ENCODE measurements around the gene UGT1A3. TPM values are rescaled to one million over a fixed set of nuclear protein-coding genes. Genes with fewer than 3 reads are reported as not detected.

UGT1A3 gene
- total RNA-seq (not detected in 2 replicates), polyA plus RNA-seq (not detected in 2 replicates), polyA minus RNA-seq (not detected in 2 replicates)
- total RNA-seq (2013): not detected

- Histone ChIP-seq H3K9ac (ENCODE audit: low read length) (no peak within 1 kb of the TSS), H3K27ac (ENCODE audit: low read length in 2 of 2) (no peak within 1 kb of the TSS), H2AFZ (ENCODE audit: insufficient read depth, low read depth, low read length, poor library complexity, severe bottlenecking) (no peak within 1 kb of the TSS), H3K79me2 (ENCODE audit: control insufficient read depth, insufficient read depth, low read length) (no peaks in the 10 kb centered on the region), H3K27me3 (replicated peaks in 1 of 4; ENCODE audit: control extremely low read depth in 1 of 4, control insufficient read depth in 3 of 4, insufficient read depth in 4 of 4, low read length in 3 of 4) (peaks cover 0 to 5% (median 0%) of the 10 kb centered on the region in 4 experiments), H3K36me3 (replicated peaks in 1 of 2; ENCODE audit: control extremely low read depth in 1 of 2, control insufficient read depth in 1 of 2, extremely low read depth in 1 of 2, insufficient read depth in 2 of 2, low read length in 1 of 2) (no peaks in the 10 kb centered on the region), H3K4me3 (ENCODE audit: control extremely low read depth in 1 of 5, extremely low read depth in 1 of 5, insufficient read depth in 1 of 5, low read depth in 2 of 5, low read length in 4 of 5) (no peak within 1 kb of the TSS), H3K4me1 (ENCODE audit: control insufficient read depth in 2 of 2, insufficient read depth in 2 of 2, low read length in 2 of 2) (no peaks in the 10 kb centered on the region), H3K9me3 (ENCODE audit: control extremely low read depth in 1 of 3, control insufficient read depth in 2 of 3, insufficient read depth in 1 of 3, low read length in 2 of 3) (no peaks in the 10 kb centered on the region), H3K4me2 (replicated peaks; ENCODE audit: low read depth, low read length, poor library complexity, severe bottlenecking) (no peak within 1 kb of the TSS), H4K20me1 (ENCODE audit: control insufficient read depth, insufficient read depth, low read length, poor library complexity, severe bottlenecking) (no peaks in the 10 kb centered on the region)
- whole genome bisulfite sequencing (ENCODE audit: insufficient coverage): 90% methylated on average over 8 of the region's 8 CpGs
- TF ChIP-seq EZH2 (IDR thresholded peaks at IDR 0.05; ENCODE audit: borderline replicate concordance, insufficient read depth, low read depth, low read length, poor library complexity, severe bottlenecking): no peak
- TF ChIP-seq, protein P1, sequence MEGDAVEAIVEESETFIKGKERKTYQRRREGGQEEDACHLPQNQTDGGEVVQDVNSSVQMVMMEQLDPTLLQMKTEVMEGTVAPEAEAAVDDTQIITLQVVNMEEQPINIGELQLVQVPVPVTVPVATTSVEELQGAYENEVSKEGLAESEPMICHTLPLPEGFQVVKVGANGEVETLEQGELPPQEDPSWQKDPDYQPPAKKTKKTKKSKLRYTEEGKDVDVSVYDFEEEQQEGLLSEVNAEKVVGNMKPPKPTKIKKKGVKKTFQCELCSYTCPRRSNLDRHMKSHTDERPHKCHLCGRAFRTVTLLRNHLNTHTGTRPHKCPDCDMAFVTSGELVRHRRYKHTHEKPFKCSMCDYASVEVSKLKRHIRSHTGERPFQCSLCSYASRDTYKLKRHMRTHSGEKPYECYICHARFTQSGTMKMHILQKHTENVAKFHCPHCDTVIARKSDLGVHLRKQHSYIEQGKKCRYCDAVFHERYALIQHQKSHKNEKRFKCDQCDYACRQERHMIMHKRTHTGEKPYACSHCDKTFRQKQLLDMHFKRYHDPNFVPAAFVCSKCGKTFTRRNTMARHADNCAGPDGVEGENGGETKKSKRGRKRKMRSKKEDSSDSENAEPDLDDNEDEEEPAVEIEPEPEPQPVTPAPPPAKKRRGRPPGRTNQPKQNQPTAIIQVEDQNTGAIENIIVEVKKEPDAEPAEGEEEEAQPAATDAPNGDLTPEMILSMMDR (IDR thresholded peaks at IDR 0.05): no peak
- Mint-ChIP-seq H3K9me3 (ENCODE audit: insufficient read depth) (no peaks in the 10 kb centered on the region), H3K4me3 (no peak within 1 kb of the TSS), H3K27ac (no peak within 1 kb of the TSS), H3K27me3 (peaks cover 27% of the 10 kb centered on the region), H3K4me1 (no peaks in the 10 kb centered on the region)
- ATAC-seq (ENCODE audit: low read depth) (no peak), DNase-seq (no peak)
- CTCF ChIA-PET: no interaction called here
- POLR2A ChIA-PET: no interaction called here
- intact Hi-C loops (cut with micrococcal nuclease): no loop called here
These were observed at the start of gene UGT1A3 for GRCh38 chr2:233728723-233729301. Gene UGT1A3, plus strand, starts transcription at chr2:233729042. Its CDS starts 85 bp downstream, at chr2:233729127.

- Histone ChIP-seq H3K9me3 (ENCODE audit: control extremely low read depth in 1 of 3, control insufficient read depth in 2 of 3, insufficient read depth in 1 of 3, low read length in 2 of 3) (no peaks in the 10 kb centered on the region), H3K79me2 (ENCODE audit: control insufficient read depth, insufficient read depth, low read length) (no peaks in the 10 kb centered on the region), H3K4me1 (ENCODE audit: control insufficient read depth in 2 of 2, insufficient read depth in 2 of 2, low read length in 2 of 2) (peaks cover 0 to 6% of the 10 kb centered on the region in 2 donors), H3K27ac (ENCODE audit: low read length in 2 of 2) (no peak overlapping the region), H3K9ac (ENCODE audit: low read length) (no peak overlapping the region), H3K36me3 (replicated peaks in 1 of 2; ENCODE audit: control extremely low read depth in 1 of 2, control insufficient read depth in 1 of 2, extremely low read depth in 1 of 2, insufficient read depth in 2 of 2, low read length in 1 of 2) (no peaks in the 10 kb centered on the region), H4K20me1 (ENCODE audit: control insufficient read depth, insufficient read depth, low read length, poor library complexity, severe bottlenecking) (no peaks in the 10 kb centered on the region), H2AFZ (ENCODE audit: insufficient read depth, low read depth, low read length, poor library complexity, severe bottlenecking) (no peak overlapping the region), H3K4me2 (replicated peaks; ENCODE audit: low read depth, low read length, poor library complexity, severe bottlenecking) (no peak overlapping the region), H3K4me3 (ENCODE audit: control extremely low read depth in 1 of 5, extremely low read depth in 1 of 5, insufficient read depth in 1 of 5, low read depth in 2 of 5, low read length in 4 of 5) (no peak overlapping the region), H3K27me3 (replicated peaks in 1 of 4; ENCODE audit: control extremely low read depth in 1 of 4, control insufficient read depth in 3 of 4, insufficient read depth in 4 of 4, low read length in 3 of 4) (no peaks in the 10 kb centered on the region)
- Mint-ChIP-seq H3K27ac (no peak overlapping the region), H3K27me3 (peaks cover 8% of the 10 kb centered on the region), H3K4me1 (peaks cover 16% of the 10 kb centered on the region), H3K4me3 (no peak overlapping the region), H3K9me3 (ENCODE audit: insufficient read depth) (no peaks in the 10 kb centered on the region)
- DNase-seq: no peak
- intact Hi-C loops (cut with micrococcal nuclease): no loop called here
- no peak for TF ChIP-seq EZH2 (IDR thresholded peaks at IDR 0.05; ENCODE audit: borderline replicate concordance, insufficient read depth, low read depth, low read length, poor library complexity, severe bottlenecking)
- TF ChIP-seq, protein P1 (IDR thresholded peaks at IDR 0.05): no peak
- no peak for ATAC-seq (ENCODE audit: low read depth)
- CTCF ChIA-PET: no interaction called here
- POLR2A ChIA-PET: no interaction called here
- 52% methylated on average over 2 of the region's 4 CpGs for WGBS (ENCODE audit: insufficient coverage)
These were observed 49.6 kb upstream of the UGT1A3 start for GRCh38 chr2:233679196-233679595.

All from B cell (primary cell).